Liver (tissue), 3 donors: ENCODE results near the gene GGTLC1.

Experiments
- GABPA ChIP-seq, 2 donors: IDR thresholded peaks in 1 of 2; conservative IDR thresholded peaks in 1 of 2; 2 replicates each; pipeline ENCODE4 v1.6.1; 2016; ENCODE audit warnings: antibody characterized with exemption in 2 of 2, mild to moderate bottlenecking in 1 of 2, moderate library complexity in 1 of 2
- JUND ChIP-seq, 2 donors: IDR thresholded peaks; 2 replicates each; pipeline ENCODE4 v1.6.1; 2016; ENCODE audit warnings: antibody characterized with exemption in 2 of 2
- MAX ChIP-seq: IDR thresholded peaks from 2 replicates; pipeline ENCODE4 v1.6.1; 2016; ENCODE audit warnings: antibody characterized with exemption
- REST ChIP-seq: IDR thresholded peaks from 2 replicates; pipeline ENCODE4 v1.6.1; 2016; ENCODE audit warnings: antibody characterized with exemption, mild to moderate bottlenecking
- TF ChIP-seq, protein P1 (sequence below): fragments of 150-350 bp; IDR thresholded peaks from 2 replicates; pipeline ENCODE4 v1.5.1; 2017; ENCODE audit warnings: improper control_type of control experiment, low read depth, low read length; ENCODE audit not compliant: missing input control
- donor health status: healthy.
- donor health status: healthy.

- TF ChIP-seq GABPA (IDR thresholded peaks at IDR 0.05 in 1 of 2, conservative IDR thresholded peaks at IDR 0.05 in 1 of 2) (no peak), REST (no peak), JUND (IDR thresholded peaks at IDR 0.05) (no peak), MAX (no peak)
- TF ChIP-seq, protein P1, sequence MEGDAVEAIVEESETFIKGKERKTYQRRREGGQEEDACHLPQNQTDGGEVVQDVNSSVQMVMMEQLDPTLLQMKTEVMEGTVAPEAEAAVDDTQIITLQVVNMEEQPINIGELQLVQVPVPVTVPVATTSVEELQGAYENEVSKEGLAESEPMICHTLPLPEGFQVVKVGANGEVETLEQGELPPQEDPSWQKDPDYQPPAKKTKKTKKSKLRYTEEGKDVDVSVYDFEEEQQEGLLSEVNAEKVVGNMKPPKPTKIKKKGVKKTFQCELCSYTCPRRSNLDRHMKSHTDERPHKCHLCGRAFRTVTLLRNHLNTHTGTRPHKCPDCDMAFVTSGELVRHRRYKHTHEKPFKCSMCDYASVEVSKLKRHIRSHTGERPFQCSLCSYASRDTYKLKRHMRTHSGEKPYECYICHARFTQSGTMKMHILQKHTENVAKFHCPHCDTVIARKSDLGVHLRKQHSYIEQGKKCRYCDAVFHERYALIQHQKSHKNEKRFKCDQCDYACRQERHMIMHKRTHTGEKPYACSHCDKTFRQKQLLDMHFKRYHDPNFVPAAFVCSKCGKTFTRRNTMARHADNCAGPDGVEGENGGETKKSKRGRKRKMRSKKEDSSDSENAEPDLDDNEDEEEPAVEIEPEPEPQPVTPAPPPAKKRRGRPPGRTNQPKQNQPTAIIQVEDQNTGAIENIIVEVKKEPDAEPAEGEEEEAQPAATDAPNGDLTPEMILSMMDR, result no peak
These were observed 22.3 kb downstream of the GGTLC1 start for GRCh38 chr20:23966298-23966697.
